ENCODE data around the gene NHERF2.
A peak's percentile ranks its signal among the peaks of the same experiment; 100 is the strongest.
"Not testable (repeated sequence)": the region's sequence is repeated elsewhere in the genome, so short reads cannot be mapped to it uniquely, and the experiment has no call there.

The NHERF2 gene

DNA sequence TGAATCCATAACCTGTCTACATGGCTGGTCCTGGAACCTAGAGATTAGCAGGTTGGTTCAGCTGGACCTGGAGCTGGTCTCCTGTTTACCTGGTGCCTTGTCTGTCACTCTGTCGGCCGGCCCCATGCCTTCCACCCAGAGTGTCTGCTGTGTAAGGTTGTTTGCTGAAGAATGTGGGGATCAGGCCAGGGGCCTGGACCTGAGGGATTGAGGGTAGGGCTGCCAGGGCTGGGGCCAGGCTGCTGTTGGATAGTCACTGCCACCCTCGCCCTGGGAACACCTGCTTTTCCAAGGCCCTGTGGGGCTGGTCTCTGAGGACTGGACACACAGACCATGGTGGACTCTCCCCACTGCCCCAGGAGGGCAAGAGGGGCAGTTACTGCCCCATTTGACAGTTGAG is 1.4 kb downstream of the NHERF2 start:
- DNase-seq (ENCODE audit: low spot score): no peak

GRCh38 chr16:2028620-2029220 is 2.0 kb downstream of the NHERF2 start:
- no peak for DNase-seq (ENCODE audit: low spot score)

- no peak for DNase-seq (ENCODE audit: low spot score)
These were observed 2.6 kb downstream of the NHERF2 start for GRCh38 chr16:2029350-2029749.

GRCh38 chr16:2030036-2030435 is 3.3 kb downstream of the NHERF2 start:
- no peak for DNase-seq (ENCODE audit: low spot score)

GRCh38 chr16:2031081-2031577 is 4.4 kb downstream of the NHERF2 start:
- DNase-seq (ENCODE audit: low spot score): no peak

GRCh38 chr16:2032285-2033056 is 5.8 kb downstream of the NHERF2 start:
- DNase-seq (ENCODE audit: low spot score): peak; percentile 50

DNA sequence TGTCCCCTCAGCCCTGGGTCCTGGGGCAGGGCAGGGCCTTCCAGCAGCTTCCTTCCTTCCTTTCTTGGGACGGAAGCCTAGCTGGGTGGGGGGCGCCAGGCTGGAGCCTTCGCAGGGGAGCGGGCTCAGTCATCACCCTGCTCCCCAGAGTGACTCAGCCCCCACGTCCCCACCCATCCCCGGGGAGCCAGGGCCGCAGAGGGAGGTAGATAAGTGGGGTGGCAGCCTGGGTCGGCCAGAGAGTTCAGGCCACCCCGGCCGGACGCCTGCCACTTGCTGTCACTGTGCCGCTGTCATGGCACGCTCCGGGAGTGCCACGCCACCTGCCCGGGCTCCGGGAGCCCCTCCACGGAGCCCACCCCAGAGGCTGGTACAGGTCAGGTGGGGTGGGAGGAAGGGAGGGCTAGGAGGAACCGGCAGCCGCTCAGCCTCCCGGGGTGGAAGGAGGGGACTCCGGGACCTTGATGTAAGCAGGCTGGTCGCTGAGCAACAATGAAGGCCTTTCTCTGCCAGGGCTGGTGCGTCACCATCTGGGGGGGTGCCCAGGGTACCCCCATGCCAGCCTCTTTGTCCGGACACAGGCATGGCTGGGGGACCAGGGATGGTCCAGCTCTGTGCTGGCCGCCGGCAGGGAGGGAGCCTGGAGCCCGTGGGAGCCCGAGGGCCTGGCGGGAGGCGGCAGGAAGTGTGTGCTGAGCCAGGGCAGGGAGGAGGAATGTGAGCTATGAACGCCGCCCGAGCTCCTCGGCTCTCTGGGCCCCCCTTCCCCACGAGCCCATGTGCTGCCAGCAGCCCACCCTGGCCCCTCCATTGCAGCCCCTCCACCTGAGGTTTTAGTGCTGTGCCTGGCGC is 6.6 kb downstream of the NHERF2 start:
- peak; percentile 93 for DNase-seq (ENCODE audit: low spot score)

- DNase-seq (ENCODE audit: low spot score): not testable (repeated sequence)
These were observed 7.4 kb downstream of the NHERF2 start for GRCh38 chr16:2033909-2034695.

DNA sequence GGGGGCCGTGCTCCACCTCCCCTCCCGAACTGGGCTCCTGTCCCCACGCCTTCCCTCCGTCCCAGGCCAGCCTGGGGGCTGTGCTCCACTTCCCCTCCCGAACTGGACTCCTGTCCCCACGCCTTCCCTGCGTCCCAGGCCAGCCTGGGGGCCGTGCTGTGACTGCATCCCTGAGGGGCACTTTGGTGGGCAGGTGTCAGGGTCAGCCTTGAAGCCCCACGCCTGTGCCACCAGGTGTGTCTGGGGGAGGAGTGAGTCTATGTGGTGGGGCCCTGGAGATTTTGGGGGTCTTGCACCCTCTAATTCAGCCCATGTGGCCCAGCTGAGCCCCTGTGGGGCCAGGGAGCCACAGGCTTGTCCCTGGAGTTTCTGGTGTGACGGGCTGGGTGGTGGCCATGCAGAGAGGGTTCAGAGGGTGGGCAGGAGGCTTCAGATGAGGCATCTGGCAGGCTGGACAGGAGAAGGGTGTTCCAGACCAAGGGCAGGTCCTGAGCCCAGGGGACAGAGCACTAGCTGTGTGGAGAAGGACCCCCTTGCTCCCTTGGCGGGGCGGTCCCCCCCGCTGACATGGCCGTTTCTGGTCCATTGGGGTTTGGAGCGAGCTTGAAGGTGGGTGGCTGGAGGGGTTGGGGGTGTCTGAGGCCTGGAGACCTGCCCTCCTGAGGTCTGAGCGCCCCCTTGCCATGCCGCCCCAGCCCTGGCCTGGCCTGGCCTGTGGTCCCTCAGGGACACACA is 8.2 kb downstream of the NHERF2 start:
- no peak for DNase-seq (ENCODE audit: low spot score)

- DNase-seq (ENCODE audit: low spot score): no peak
These were observed 8.9 kb downstream of the NHERF2 start for GRCh38 chr16:2035431-2036199.

DNA sequence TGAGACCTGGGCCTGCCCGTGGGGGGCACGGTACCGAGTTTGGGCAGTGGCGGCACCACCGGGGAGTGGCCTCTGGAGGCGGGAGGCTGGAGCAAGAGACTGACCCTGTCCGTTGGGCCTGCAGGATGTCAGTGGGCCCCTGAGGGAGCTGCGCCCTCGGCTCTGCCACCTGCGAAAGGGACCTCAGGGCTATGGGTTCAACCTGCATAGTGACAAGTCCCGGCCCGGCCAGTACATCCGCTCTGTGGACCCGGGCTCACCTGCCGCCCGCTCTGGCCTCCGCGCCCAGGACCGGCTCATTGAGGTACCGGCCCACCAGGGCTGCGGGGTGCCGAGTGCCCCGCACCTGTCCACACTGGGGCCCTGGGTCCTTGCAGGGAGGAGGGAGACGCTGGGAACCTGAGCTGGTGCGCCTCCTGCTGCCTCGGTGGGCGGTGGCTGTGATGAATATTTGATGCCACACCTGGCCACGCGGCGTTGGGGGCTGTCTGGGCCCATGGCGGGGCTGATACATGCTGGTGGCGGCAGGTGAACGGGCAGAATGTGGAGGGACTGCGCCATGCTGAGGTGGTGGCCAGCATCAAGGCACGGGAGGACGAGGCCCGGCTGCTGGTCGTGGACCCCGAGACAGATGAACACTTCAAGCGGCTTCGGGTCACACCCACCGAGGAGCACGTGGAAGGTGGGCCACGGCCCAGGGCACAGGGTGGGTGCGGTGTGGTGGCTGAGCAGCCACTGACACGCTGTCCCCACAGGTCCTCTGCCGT is 9.7 kb downstream of the NHERF2 start:
- no peak for DNase-seq (ENCODE audit: low spot score)

- no peak for DNase-seq (ENCODE audit: low spot score)
These were observed 10.4 kb downstream of the NHERF2 start for GRCh38 chr16:2037115-2037514.

DNA sequence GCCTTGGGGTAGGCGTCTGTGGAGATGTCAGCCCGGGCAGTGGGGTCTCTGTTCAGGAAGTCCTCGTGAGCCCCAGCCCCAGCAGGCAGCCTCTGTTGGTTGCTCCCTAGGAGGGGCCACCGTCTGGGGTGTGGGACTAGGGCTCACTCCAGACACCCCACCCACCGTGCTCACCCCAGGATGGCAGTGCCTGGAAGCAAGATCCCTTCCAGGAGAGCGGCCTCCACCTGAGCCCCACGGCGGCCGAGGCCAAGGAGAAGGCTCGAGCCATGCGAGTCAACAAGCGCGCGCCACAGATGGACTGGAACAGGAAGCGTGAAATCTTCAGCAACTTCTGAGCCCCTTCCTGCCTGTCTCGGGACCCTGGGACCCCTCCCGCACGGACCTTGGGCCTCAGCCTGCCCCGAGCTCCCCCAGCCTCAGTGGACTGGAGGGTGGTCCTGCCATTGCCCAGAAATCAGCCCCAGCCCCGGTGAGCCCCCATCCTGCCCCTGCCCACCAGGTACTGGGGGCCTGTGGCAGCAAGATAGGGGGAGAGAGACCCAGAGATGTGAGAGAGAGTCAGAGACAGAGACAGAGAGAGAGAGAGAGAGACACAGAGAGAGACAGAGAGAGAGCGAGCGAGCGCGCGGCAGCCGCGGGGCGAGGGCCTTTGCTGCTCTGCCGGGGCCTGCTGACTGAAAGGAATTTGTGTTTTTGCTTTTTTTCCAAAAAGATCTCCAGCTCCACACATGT is 11.1 kb downstream of the NHERF2 start:
- no peak for DNase-seq (ENCODE audit: low spot score)

DNA sequence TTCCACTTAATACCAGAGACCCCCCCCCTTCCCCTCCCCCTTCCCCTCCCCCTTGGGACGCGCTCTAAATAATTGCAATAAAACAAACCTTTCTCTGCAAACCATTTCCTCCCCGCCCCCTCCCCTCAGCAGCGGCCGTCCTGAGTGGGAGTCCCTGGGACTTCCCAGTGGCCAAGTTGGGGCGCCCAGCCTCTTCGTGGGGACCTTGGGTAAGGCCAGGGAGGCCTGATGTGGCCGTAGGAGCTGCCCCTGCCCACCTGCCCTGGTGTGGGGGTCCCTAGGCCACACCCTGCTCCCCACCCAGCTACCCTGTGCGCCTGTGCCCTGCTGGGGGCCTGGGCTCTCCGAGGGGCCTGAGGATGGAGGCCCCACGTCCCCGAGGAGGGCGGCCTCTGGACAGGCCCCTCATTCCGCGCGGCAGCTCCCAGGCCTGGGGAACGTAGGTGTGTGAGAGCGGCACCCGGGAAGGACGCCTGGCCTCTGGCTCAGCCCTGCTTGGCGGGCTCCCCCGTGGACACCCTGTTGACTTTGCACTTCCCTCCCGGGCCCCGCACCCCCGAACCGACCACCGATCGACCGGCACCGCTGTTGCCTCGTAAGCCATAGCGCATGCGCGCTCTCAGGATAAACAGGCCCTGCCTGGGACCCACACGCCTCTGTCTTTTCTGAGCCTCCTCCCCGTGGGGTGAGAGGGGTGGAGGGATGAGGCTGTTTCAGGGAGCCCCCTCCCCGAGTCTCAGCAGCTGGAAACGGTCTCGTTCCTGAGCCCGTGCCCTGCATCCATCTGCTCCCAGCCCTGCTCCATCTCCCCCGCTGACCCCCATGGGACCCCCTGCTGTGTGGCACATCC is 11.9 kb downstream of the NHERF2 start:
- no peak for DNase-seq (ENCODE audit: low spot score)

DNA sequence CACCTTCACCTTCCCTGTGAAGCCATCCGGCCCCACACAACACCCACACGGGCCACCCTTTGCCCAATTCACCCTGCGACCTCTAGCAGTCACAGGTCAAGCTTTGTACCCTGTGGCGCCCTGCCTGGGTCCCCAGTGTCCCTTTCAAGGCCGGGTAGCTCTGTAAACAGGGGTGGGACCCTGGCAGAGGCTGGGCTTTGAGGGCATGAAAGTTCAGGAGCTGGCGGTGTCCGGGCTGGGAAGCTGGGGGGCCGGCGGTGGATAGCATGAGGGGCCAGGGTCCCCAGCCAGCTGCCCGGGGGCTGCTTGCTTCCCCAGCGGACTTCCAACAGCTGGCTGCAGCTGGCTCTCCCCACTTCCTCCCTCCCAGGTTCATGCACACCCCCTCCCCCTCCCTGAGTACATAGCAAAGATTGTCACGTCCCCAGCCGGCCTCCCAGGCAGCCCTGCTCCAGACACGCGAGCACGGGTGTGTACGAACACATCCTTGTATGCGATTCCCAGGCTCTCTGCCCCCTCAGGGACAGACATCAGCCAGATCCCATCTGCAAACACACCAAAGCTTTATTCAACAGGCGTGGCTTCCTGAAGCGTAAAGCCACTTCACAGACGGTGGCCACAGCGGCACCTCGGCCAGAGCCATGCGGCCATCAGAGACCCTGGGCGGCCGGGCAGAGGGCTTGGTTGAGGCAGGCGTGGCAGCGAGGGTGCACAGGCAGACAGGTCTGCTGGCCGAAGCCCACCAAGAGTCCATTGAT is 12.8 kb downstream of the NHERF2 start:
- DNase-seq (ENCODE audit: low spot score): no peak

DNA sequence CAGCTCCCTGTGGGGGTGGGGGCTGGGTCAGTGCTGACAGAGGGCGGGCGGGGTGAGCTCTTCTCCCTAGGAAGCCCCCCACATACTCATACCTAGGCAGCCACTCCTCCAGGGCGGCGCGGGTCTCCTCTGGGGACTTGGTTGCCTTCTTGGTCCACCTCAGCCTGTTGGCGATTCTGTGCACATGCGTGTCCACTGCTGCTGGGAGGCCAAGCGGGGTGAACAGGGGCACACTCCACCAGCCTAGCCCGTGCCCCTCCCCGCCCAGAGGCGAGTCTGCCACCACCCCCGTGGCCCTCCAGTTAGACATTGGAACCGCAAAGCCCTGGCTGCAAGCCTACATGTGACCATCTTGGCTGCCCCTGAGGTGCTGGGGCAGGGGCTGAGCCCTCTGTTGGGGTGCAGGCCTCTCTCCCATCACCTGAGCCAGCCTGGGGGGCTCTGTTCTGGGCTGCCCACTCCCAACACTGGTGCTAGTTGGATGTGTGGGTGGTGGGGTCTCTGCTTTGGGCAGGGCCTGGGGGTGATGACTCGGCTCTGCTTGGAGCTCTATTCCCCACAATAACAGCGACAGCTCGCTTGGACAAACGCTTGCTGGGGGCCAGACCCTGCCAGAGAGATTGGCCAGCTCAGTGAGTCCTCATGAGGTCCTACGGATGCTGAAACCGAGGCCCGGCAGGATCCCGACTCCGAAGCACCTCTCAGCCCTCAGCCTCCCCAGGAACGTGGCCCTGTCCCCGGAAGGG is 13.5 kb downstream of the NHERF2 start:
- no peak for DNase-seq (ENCODE audit: low spot score)

Data from Ammon's horn (tissue), 1 donor.